HL-60/S4 (cell line): ENCODE measurements around the gene TSSC4.

Experiments used
- in situ Hi-C: fragments of 300-500 bp; cut with MboI; formaldehyde crosslinking; loops from 2 replicates; pipeline ENCODE4 v1.14.3; 2022; ENCODE audit warnings: low sequenced_read_pairs

TSSC4 gene

DNA sequence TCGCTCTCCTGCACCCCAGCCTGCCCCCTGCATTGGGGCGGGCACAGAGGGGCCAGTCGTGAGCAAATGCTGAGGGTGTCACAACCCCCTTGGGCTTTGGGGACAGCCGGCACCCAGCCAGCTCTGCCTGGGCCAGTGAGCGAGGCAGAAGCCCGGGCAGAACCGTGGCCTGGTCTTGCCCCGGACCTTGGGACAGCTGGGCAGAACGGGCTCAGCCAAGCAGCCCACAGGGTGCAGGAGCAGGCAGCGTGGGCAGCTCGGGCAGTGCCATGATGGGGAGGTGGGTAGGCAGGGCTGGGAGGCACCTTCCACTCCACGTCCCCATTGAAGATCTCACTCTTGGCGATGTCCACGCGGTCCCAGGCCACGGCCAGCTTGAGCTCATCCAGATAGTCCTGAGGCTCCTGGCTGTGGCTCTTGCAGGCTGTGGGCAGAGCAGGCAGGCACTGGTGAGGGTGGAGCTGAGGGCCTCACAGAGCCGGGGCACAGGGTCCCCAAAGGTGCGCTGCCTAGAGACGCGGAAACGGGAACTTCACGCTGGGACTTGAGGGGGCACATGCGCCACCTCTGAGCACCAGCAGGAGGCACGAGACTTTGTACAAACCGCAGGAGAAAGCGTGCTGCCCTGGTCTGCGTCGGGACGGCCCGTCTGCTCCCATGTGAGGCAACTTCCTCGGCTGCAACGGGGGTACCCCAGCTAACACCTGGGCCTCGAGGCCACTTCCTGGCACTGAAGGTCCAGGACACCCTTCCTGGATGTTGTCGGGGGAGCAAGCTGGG, 15.2 kb downstream of the TSSC4 start:
- in situ Hi-C loops, result loop anchor here (5.0 kb wide), 1 partner anchor 223 kb away; no protein-coding TSS in a partner anchor

DNA sequence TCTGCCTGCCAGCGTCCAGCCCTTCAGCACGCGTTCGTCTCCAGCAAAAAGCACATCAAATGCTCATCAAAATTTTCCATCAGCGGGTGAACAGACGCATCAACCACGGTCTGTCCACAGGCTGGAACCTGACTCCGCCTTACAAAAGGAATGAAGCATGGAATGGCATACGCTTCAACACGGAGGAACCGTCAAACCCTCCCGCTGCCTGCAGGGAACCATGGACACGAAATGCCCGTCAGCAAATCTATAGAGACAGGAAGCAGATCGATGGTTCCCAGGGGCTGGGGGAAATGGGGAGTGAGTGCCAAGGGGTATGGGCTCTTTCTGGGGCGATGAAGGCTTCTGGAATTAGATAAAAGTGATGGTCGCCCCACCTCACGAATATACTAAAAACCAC, 16.2 kb downstream of the TSSC4 start:
- in situ Hi-C loops, result loop anchor here (5.0 kb wide), 1 partner anchor 224 kb away; no protein-coding TSS in a partner anchor

DNA sequence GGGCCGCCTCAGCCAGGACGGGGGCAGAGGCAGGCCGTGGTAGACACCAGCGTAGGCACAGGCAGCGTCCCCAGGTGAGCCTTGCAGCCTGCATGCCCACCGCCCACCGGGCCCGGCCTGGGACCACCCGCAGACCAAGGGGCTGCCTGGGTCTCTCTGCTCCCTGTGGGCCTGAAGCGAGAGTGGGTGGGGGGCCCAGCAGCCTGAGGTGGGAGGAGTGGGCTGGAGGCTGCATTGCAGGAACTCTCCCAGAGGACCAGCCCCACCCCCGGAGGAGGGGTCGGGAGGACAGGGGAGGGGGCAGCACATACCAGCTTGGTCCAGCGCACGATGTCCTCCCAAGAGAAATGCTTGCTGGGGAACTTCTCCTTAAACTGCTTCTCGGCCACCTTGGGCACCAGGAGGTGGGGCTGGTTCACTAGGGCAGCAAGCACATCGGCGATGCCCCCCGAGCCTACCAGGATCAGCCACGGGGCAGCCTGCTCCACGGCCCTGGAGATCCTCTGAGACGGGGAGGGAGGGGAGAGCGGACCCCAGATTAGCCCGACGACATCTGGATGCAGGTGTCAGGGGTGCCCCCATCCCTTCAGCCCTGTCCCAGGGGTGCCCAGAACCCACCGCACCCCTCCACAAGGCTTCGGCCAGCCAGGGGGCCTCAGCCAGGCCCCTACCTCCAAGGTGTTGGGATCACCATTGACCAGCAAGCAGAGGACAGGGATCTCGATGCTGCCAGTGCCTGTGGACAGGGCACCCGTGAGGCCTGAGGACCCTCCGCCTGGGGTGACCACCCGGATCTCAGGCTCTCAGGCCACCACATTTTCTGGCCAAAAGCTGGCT, 17.5 kb downstream of the TSSC4 start:
- in situ Hi-C loops, result loop anchor here (5.0 kb wide), 1 partner anchor 226 kb away; no protein-coding TSS in a partner anchor

DNA sequence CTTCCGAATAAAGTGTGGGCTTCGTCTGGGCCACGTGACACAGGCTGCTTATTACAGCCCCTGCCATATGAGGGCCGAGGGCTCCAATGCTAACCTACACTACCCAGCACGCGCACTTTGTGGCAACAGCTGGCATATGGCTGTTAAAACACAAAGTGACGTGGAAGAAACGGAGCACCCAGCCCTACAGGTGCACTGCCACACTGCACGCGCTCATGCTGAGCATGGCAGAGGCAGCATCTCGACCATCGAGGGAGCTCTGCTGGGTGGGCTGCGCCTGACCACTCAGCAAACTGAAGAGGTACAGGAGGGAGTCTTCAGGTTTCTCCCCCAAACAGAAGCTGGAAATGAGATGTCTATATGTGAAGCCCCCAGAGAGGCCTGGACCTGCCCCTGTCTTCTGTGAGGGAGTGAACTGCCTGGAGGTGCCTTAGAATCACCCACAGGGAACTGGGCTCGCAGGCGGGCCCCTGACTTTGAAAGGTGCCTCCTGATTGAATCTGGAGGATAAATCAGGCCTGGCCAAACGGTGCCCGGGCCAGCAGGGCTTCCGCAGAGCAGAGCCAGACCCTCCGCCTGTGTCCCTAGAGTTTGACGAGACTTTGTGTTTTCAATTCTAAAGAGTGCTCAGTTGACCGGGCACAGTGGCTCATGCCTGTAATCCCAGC, 18.3 kb downstream of the TSSC4 start:
- in situ Hi-C loops, result loop anchor here (5.0 kb wide), 1 partner anchor 227 kb away; no protein-coding TSS in a partner anchor

DNA sequence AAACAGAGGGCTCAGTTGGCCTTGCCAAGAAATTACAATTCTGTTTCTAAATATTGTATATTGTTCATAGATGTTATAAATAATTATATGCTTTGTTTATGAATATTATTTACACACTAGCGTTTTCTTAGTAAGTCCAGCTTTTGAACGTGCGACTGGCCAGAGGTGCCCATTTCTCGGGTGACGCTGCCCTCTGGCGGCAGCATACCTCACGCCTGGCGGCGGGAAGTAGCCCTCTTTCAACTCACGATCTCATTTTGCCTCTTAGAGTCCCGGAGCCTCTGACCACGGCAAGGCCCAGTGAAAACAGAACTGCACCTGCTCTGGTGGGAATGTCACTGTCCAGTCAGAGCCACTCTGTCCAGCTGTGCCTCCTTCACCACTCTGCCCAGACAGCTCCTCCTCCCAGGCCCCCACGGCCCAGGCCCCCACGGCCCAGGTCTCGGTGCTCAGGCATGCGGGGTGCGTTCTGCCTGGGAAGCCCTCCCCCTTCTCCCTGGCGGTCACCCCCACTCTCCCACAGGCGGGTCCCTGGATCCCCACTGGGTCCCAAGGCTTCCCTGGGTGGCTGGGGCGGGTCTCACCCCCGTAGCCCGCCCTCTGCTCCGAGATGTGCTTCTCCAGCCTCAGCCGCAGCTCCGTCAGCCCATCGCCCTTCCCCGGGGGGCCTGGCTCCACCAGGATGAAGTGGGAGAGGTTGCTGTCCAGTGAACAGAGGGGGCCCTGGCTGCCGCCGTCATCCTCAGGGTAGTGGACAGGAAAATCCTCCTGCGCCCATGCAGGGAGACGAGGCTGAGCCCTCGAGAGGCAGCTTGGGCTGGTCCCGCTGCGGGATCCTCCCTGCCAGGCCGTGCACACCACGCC, 19.3 kb downstream of the TSSC4 start:
- in situ Hi-C loops, result loop anchor here (5.0 to 10.0 kb wide), 2 partner anchors 228 to 475 kb away; no protein-coding TSS in a partner anchor

DNA sequence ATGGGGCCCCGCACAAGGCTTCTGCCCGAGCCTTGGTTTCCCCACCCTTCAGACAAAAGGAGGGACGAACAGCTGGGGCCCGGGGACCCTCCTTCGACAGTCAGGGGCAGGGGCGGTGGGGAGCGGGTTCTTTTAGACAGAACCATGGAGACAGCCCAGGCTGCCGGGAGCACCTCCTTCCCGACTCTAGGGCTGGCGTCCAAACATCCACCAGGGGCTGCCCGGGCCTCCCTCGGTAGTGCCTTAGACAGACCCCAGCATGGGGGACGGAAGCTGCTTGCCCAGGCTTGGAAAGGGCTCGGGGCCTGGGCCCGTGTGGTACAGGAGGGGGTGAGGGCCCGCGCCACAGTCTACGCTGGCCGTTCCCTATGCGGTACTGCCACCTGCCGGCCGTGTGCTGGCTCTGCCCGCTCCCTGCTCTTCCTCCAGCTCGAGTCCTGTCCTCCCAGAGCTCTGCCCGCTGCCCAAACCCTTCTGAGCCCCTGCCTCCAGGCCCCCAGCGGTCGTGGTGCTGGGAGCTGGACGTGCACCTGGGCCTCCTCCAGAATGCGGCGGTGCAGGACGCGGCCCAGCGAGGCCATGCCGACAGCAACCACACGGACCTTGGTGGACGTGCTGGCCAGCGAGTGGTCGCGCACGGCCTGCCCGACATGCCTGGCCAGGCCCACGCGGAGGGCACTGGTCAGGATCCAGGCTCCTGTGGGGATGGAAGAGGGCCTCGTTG, 20.1 kb downstream of the TSSC4 start:
- in situ Hi-C loops, result loop anchor here (10.0 kb wide), 1 partner anchor 474 kb away; no protein-coding TSS in a partner anchor

DNA sequence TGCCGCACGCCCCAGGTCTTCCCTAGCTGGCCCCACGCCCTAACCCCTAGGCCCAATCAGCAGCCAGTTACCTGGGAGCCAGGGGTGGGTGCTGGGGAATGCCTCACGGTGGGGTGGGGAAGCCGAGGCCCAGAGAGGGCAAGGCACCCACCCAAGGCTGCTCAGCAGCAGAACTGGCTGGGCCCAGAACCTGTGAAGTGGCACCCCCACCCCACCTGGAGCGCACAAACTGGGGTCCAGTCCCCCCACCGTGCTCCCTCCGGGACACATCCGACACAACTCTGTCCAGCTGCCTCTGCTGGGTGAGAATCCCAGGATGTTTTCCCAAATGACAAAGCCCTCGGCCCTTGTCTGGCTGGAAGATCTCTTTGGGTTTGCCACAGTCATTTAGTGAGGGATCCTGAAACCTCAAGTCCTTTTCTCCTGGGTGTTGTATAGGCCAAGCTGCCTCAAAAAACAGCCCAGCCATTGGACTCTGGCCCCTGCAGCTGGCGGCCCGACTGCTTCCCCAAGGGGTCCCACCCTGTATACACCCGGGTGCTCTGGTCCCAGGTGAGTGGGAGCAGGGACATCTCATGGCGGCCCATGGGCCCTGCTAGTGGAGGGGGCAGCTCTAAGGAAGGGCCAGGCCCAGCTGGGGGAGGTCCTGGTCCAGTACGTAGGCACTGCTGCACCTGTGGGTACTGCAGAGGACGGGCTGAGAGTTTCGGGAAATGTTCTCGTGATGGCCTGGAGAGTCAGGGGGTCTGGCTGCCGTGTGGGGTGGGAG, 20.9 kb downstream of the TSSC4 start:
- in situ Hi-C loops, result loop anchor here (10.0 kb wide), 1 partner anchor 473 kb away; no protein-coding TSS in a partner anchor

DNA sequence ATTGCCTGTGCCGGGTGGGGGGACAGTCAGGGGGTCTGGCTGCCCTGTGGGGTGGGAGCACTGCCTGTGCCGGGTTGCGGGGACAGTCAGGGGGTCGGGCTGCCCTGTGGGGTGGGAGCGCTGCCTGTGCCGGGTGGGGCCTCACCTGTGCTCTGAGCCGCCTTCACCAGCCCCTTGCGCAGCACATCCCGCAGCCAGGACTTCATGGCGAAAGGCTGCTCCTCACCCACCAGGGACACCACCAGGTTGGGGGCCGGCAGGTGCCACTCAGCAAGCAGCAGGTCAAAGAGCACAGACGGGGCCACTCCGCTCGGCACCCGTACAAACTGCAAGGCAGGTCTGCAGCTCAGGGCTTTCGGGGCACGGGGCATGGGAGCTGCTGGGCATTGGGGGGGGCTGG, 21.4 kb downstream of the TSSC4 start:
- in situ Hi-C loops, result loop anchor here (10.0 kb wide), 1 partner anchor 473 kb away; no protein-coding TSS in a partner anchor

DNA sequence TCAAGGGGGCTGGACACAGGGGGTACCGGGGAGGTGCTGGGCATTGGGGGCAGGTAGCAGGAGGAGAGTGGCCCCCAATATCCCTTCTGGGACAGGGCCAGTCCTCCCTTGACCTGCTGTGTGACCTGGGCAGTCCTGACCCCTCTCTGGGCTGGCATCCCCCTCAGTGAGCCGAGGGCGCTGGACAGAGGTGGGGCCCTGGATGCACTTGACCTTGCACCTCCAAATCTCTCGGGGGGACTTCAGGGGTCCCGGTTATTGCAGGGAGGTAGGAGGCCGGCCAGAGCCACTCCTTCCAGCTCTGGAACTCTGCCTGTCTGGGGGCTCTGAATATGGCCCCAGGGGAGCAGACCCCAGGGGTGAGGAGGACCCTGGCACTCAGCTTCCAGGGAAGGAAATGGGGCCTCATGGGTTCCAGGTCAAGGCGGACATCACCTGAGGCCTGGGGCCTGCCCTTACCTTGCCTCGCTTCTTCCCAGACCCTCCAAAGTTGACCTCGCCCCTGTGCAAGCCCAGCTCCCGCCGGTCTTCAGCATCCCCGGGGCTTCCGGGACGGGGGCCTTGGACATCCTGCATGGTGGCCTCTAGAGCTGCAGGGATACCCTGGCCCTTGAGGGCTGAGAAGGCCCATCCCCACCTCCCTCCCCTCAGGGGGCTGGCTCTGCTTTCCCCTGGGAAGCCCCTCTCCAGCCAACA, 22.1 kb downstream of the TSSC4 start:
- in situ Hi-C loops, result loop anchor here (10.0 kb wide), 1 partner anchor 472 kb away; no protein-coding TSS in a partner anchor

DNA sequence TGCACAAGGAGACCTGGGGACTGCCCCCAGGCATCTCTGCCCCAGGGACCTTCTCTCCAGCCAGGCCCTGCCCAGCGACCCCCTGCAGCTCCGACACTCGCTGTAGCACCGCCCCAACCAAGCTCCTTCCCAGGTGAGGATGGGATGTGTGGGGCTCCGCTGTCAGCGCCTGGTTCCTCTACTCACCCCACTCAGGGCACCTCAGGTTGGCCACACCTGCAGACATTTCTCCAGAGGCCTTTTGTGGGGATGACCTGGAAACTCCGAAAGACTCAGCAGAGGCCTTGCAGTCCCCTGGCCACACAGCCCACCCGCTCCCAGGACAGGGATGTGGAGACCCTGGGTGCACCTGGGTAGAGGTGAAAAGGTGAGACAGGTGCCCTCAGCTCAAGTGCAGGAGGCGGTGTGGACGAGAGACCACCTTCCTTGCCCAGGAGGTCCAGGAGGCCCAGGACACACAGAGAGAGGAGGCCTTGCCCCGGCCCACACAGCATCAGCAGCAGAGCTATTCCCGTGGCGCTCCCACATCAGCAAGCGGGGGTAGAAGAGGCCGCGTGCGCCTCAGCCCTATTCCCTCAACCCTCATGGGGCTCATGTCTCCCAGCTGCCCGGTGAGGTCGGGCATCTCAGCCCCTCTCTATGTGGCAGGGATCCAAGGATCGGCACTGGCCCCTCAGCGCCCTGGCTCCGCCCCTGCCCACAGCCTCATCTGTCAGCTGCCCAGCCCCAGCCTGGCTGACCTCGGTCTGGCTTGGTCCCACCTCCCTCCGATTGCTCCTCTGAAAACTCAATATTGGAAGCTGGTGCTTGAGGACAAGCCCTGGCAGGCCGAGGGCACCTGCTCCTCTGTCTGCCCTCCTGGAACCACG, 22.8 kb downstream of the TSSC4 start:
- in situ Hi-C loops, result loop anchor here (10.0 kb wide), 1 partner anchor 471 kb away; no protein-coding TSS in a partner anchor

DNA sequence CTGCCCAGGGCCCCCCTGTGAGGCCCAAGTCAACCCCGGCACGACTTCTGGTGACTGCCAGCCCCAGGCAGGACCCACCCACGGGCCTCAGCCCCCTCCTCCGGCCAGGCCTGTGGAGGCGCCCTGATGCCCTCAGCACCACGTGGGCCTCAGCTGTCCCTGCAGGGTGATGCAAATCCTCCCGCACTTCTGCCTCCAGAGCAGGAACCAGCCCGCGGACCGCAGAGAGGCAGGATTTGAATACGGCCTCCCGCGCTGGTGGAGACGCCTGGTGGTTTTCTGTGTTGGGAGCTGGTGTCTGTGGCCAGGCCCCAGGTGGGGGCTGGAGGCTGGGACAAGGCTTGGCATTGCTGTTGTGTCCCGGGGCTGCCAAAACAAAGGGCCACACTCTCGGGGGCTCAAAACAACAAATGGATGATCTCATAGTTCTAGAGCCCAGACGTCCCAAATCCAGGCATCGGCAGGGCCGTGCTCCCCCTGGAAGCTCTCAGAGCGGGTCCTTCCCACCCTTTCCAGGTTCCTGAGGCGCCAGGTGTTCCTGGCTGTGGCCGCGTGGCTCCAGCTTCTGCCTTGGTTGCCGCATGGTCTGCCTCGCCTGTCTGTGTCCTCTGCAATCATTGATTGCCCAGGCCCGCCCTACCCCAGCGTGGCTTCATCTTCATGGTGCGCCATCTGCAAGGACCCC, 24.4 kb downstream of the TSSC4 start:
- in situ Hi-C loops, result loop anchor here (5.0 to 10.0 kb wide), 2 partner anchors 107 to 470 kb away; no protein-coding TSS in a partner anchor

DNA sequence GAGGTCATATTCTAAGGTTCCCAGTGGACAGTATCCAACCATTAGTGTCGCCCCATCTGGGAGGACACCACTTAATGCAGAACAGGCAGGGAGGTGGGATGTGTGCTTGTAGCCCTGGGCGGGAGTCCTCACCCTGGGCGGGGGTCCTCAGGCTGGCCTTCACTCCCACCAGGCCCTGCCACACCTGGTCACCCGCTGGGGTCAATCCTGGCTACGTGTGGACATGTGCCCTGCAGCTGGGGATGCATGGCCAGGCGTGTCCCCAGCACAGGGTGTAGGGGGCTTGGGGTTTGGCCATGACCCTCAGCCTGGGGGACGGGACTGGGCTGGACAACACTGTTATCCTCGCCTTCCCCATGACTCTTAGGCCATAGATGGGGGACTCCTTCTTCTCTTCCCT, 25.0 kb downstream of the TSSC4 start:
- in situ Hi-C loops, result loop anchor here (5.0 to 10.0 kb wide), 2 partner anchors 107 to 469 kb away; no protein-coding TSS in a partner anchor

DNA sequence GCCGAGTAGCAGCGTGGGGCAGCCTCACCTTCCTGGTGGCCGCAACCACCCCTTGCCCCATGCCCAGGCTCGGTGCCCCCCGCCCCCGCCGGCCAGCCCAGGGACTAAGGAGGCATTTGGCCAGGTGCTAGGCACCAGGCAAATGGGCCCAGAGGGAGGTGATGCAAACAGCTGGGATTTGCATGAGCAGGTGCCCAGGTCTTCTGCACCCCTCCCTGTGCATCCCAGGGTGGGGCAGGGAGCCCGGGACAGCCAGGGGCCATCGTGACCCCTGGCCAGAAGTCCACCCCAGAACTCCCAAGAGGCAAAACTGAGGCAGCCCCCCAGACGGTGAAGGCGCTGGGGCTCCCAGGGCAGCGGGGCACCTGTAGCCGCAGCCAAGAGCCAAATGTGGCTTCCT, 25.7 kb downstream of the TSSC4 start:
- in situ Hi-C loops, result loop anchor here (5.0 to 10.0 kb wide), 2 partner anchors 106 to 469 kb away; no protein-coding TSS in a partner anchor

DNA sequence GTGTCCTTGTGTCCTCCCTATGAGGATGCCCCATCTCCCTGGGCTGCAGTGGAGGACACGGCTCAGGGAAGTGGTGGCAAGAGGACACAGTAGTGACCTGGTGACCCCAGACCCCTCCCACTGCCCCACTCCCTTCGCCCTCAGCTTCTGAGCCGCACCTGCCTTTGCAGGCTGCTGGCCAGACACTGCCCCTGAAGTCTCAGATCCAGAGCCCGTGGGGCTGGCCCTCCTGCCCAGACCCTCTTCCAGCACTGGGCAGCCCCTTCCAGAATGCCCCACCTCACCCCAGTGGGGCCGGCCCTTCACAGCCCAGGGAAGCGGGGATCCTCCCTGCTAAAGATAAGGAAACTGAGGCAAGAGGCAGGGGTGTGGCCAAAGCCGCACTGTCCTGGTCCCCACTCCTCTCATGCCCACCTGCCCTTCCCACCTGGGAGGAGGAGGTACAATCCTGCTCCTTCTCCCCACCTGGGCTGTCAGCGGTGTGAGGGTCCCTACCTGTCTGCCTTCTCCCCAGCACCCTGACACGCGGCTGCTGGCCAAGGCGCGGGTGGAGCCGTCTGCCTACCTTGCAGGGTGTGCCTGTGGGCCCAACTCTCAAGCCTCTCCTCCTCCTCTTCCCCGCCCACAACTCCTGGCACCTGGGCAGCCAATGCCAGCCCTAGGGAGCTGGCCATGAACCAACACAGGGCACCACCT, 26.4 kb downstream of the TSSC4 start:
- in situ Hi-C loops, result loop anchor here (5.0 to 10.0 kb wide), 2 partner anchors 105 to 468 kb away; no protein-coding TSS in a partner anchor

DNA sequence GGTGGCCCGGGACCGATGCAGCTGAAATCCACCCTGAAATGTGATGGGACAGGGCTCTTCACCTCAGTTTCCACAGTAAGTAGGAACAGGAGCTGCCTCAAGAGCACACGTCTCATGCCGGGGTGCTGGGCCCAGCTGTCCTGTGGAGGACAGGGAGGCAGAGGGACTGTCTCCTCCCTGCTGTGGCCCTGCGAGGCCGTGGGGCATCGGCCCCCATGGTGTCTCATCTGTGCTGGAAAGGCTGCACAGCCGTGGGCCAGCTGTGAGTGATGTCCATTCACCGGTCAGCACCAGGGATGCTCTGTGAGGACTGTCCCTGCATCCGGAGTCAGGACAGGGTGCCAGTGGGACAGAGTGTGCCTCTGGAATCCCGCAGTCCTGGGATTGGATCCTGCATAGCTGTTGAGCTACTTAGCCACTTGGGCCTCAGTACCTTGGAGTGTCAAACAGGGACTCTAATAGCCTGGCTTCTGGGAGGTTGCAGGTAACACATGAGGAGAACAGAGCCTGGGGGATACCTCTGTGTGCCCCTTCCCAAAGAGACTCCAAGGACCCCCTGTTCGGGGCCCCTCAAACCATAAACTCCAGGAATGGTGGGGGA, 27.3 kb downstream of the TSSC4 start:
- in situ Hi-C loops, result loop anchor here (5.0 to 10.0 kb wide), 2 partner anchors 104 to 467 kb away; no protein-coding TSS in a partner anchor
